HepG2 (cell line): ENCODE measurements around the gene SERPINF2. TPM values are rescaled to one million over a fixed set of nuclear protein-coding genes. Genes with fewer than 3 reads are reported as not detected.

Experiments used
- ATF3 ChIP-seq: sonication (generic); formaldehyde crosslinking; IDR thresholded peaks from 2 replicates; pipeline ENCODE4 v1.4.0; 2020; ENCODE audit warnings: missing genetic modification reagents
- ATRX ChIP-seq: sonication (generic); formaldehyde crosslinking; IDR thresholded peaks from 2 replicates; pipeline ENCODE4 v1.4.0; 2020; ENCODE audit warnings: missing genetic modification reagents, borderline replicate concordance
- BCL3 ChIP-seq: sonication (generic); formaldehyde crosslinking; IDR thresholded peaks from 2 replicates; pipeline ENCODE4 v1.5.1; 2020; ENCODE audit warnings: mild to moderate bottlenecking, missing genetic modification reagents, moderate library complexity
- CCDC6 ChIP-seq: sonication (generic); formaldehyde crosslinking; IDR thresholded peaks from 2 replicates; pipeline ENCODE4 v1.8.1; 2022; ENCODE audit warnings: mild to moderate bottlenecking, missing genetic modification reagents, moderate library complexity
- DMAP1 ChIP-seq: IDR thresholded peaks from 2 replicates; pipeline ENCODE4 v1.6.1; 2016
- ERF ChIP-seq: IDR thresholded peaks from 2 replicates; pipeline ENCODE4 v1.6.1; 2018; ENCODE audit warnings: missing biosample characterization, missing genetic modification reagents
- ESRRA ChIP-seq: sonication (generic); formaldehyde crosslinking; IDR thresholded peaks from 2 replicates; pipeline ENCODE4 v1.5.1; 2020; ENCODE audit warnings: mild to moderate bottlenecking, low read depth, missing genetic modification reagents
- FOXJ3 ChIP-seq: sonication (generic); formaldehyde crosslinking; IDR thresholded peaks from 2 replicates; pipeline ENCODE4 v1.4.0; 2020; ENCODE audit warnings: missing genetic modification reagents, mild to moderate bottlenecking, borderline replicate concordance
- HNRNPH1 ChIP-seq: fragments of 200-400 bp; formaldehyde crosslinking; optimal IDR thresholded peaks from 2 replicates; pipeline ENCODE3; 2017; ENCODE audit warnings: mild to moderate bottlenecking, low read depth, low read length
- HNRNPK ChIP-seq: fragments of 200-400 bp; formaldehyde crosslinking; IDR thresholded peaks from 2 replicates; pipeline ENCODE4 v1.6.1; 2018; ENCODE audit warnings: low read length, low read depth, moderate library complexity, mild to moderate bottlenecking; ENCODE audit not compliant: poor library complexity, severe bottlenecking
- HOXA9 ChIP-seq: sonication (generic); formaldehyde crosslinking; IDR thresholded peaks from 2 replicates; pipeline ENCODE4 v1.8.1; 2022; ENCODE audit warnings: missing genetic modification reagents, mild to moderate bottlenecking, moderate library complexity, borderline replicate concordance
- IKZF5 ChIP-seq: IDR thresholded peaks from 2 replicates; pipeline ENCODE4 v1.6.1; 2018; ENCODE audit warnings: missing genetic modification reagents, mild to moderate bottlenecking, missing compliant biosample characterization
- MTA3 ChIP-seq: sonication (generic); formaldehyde crosslinking; IDR thresholded peaks from 2 replicates; pipeline ENCODE4 v1.4.0; 2020; ENCODE audit warnings: missing genetic modification reagents
- MTF1 ChIP-seq: sonication (generic); formaldehyde crosslinking; IDR thresholded peaks from 2 replicates; pipeline ENCODE4 v1.5.0; 2020; ENCODE audit warnings: missing genetic modification reagents
- PATZ1 ChIP-seq: sonication (generic); formaldehyde crosslinking; IDR thresholded peaks from 2 replicates; pipeline ENCODE4 v1.4.0; 2020; ENCODE audit warnings: missing genetic modification reagents
- SIX1 ChIP-seq: sonication (generic); formaldehyde crosslinking; IDR thresholded peaks from 2 replicates; pipeline ENCODE4 v1.4.0; 2020; ENCODE audit warnings: missing genetic modification reagents, borderline replicate concordance
- SIX4 ChIP-seq: sonication (generic); formaldehyde crosslinking; IDR thresholded peaks from 2 replicates; pipeline ENCODE4 v1.4.0; 2020; ENCODE audit warnings: missing genetic modification reagents
- TGIF2 ChIP-seq: IDR thresholded peaks from 2 replicates; pipeline ENCODE4 v1.6.1; 2016; ENCODE audit warnings: control low read depth, missing compliant biosample characterization
- ZBTB21 ChIP-seq: sonication (generic); formaldehyde crosslinking; IDR thresholded peaks from 2 replicates; pipeline ENCODE4 v1.4.0; 2020; ENCODE audit warnings: missing genetic modification reagents
- ZBTB34 ChIP-seq: sonication (generic); formaldehyde crosslinking; IDR thresholded peaks from 2 replicates; pipeline ENCODE4 v1.8.0; 2022; ENCODE audit warnings: mild to moderate bottlenecking, missing genetic modification reagents
- ZNF234 ChIP-seq: sonication (generic); formaldehyde crosslinking; conservative IDR thresholded peaks from 2 replicates; pipeline ENCODE4 v1.5.1; 2020; ENCODE audit warnings: mild to moderate bottlenecking, missing genetic modification reagents
- ZNF296 ChIP-seq: sonication (generic); formaldehyde crosslinking; conservative IDR thresholded peaks from 2 replicates; pipeline ENCODE4 v1.5.0; 2020; ENCODE audit warnings: mild to moderate bottlenecking, missing genetic modification reagents
- ZNF337 ChIP-seq: sonication (generic); formaldehyde crosslinking; IDR thresholded peaks from 2 replicates; pipeline ENCODE4 v1.5.1; 2020; ENCODE audit warnings: missing genetic modification reagents, low read depth, mild to moderate bottlenecking, borderline replicate concordance
- ZNF530 ChIP-seq: sonication (generic); formaldehyde crosslinking; IDR thresholded peaks from 2 replicates; pipeline ENCODE4 v1.5.0; 2020; ENCODE audit warnings: low read depth, mild to moderate bottlenecking, missing genetic modification reagents
- ZNF576 ChIP-seq: sonication (generic); formaldehyde crosslinking; IDR thresholded peaks from 2 replicates; pipeline ENCODE4 v1.4.0; 2020; ENCODE audit warnings: mild to moderate bottlenecking, missing genetic modification reagents
- polyA plus RNA-seq, 8 experiments: library from polyadenylated mRNA; depleted of rRNA in 3 of 8; stranded (reverse) in 7 of 8; unstranded in 1 of 8; fragments of >200 nt; fragmentation: Illumina TruSeq in 4 of 8; extraction: Trizol in 4 of 8; gene quantifications; 2 replicates each; pipeline versions ENCODE4 v1.2.1 to v1.2.3, GENCODE V29; 2011 to 2016; ENCODE audit warnings: low read depth in 4 of 8, missing spikeins in 1 of 8, mixed read lengths in 1 of 8; ENCODE audit not compliant: insufficient read depth in 1 of 8
- total RNA-seq, 5 experiments: library from RNA; depleted of rRNA; stranded (reverse); fragments of >200 nt; fragmentation: Illumina TruSeq; extraction: Trizol; gene quantifications; 2 replicates each; pipeline ENCODE4 v1.2.3, GENCODE V29; 2016; ENCODE audit warnings: low read depth in 1 of 5

SERPINF2 gene
- total and polyA plus RNA-seq, 2 of the 13 experiments (the other 11 are each of a cell fraction or from before 2014, with no cell fraction given): 309 to 548 TPM

- TF ChIP-seq ATRX (CRISPR knock-in tag): no peak
- TF ChIP-seq BCL3 (CRISPR knock-in tag): no peak
- TF ChIP-seq IKZF5 (CRISPR knock-in tag): peak; percentile 38; the same call in 1 of the 2 replicates
- no peak for TF ChIP-seq MTF1 (CRISPR knock-in tag)
- TF ChIP-seq FOXJ3 (CRISPR knock-in tag): 0 out of 2 replicates have a peak, but pooled peaks have one; percentile 13
- no peak for TF ChIP-seq ATF3 (CRISPR knock-in tag)
- no peak for TF ChIP-seq ZNF337
- no peak for TF ChIP-seq ZNF234 (CRISPR knock-in tag)
- no peak for TF ChIP-seq HNRNPK
- TF ChIP-seq MTA3 (CRISPR knock-in tag): no peak
- no peak; the same call in 1 of the 2 replicates for TF ChIP-seq CCDC6 (CRISPR knock-in tag)
- TF ChIP-seq ZNF530 (CRISPR knock-in tag): no peak
- TF ChIP-seq ZBTB34 (CRISPR knock-in tag): peak; percentile 73
- no peak for TF ChIP-seq TGIF2 (CRISPR knock-in tag)
- peak; percentile 79 for TF ChIP-seq PATZ1 (CRISPR knock-in tag)
- no peak for TF ChIP-seq ERF
- no peak for TF ChIP-seq ZNF576 (CRISPR knock-in tag)
- TF ChIP-seq ZNF296 (CRISPR knock-in tag): no peak
- no peak for TF ChIP-seq HNRNPH1
- no peak for TF ChIP-seq HOXA9 (CRISPR knock-in tag)
- no peak for TF ChIP-seq ZBTB21
- TF ChIP-seq SIX1: no peak
- no peak; the same call in 1 of the 2 replicates for TF ChIP-seq ESRRA
- no peak for TF ChIP-seq SIX4
- 0 out of 2 replicates have a peak, but pooled peaks have one; percentile 28 for TF ChIP-seq DMAP1 (CRISPR knock-in tag)
These were observed 27.3 kb downstream of the SERPINF2 start (continued) for GRCh38 chr17:1769822-1770477.
